GM20000 (cell line): ENCODE results near the gene FBXO5.

Experiments used
- DNase-seq: peaks from one replicate; pipeline ENCODE4 v3.0.0; 2012; ENCODE audit warnings: low spot score
- TF ChIP-seq, protein P1 (sequence below): IDR thresholded peaks from 2 replicates; pipeline ENCODE4 v1.5.1; 2012; ENCODE audit warnings: mild to moderate bottlenecking, control low read depth; ENCODE audit errors: extremely low read depth, missing control alignments

The FBXO5 gene

DNA sequence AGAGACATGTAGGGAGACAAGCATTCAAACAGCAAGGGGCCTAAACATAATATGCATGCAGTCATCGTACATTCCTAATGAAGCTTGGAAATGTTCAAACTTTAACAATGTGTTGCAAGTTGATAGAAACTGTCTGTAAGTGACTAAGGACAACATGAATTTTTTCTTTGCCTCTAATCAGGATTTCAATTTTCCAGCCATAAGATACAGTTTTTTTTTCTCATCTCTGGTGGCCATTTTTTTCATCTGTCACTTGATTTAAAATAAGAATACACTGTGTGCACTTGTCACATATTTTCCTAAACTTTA, 41.8 kb upstream of the FBXO5 start:
- no peak for DNase-seq
- TF ChIP-seq, protein P1, sequence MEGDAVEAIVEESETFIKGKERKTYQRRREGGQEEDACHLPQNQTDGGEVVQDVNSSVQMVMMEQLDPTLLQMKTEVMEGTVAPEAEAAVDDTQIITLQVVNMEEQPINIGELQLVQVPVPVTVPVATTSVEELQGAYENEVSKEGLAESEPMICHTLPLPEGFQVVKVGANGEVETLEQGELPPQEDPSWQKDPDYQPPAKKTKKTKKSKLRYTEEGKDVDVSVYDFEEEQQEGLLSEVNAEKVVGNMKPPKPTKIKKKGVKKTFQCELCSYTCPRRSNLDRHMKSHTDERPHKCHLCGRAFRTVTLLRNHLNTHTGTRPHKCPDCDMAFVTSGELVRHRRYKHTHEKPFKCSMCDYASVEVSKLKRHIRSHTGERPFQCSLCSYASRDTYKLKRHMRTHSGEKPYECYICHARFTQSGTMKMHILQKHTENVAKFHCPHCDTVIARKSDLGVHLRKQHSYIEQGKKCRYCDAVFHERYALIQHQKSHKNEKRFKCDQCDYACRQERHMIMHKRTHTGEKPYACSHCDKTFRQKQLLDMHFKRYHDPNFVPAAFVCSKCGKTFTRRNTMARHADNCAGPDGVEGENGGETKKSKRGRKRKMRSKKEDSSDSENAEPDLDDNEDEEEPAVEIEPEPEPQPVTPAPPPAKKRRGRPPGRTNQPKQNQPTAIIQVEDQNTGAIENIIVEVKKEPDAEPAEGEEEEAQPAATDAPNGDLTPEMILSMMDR, result no peak

DNA sequence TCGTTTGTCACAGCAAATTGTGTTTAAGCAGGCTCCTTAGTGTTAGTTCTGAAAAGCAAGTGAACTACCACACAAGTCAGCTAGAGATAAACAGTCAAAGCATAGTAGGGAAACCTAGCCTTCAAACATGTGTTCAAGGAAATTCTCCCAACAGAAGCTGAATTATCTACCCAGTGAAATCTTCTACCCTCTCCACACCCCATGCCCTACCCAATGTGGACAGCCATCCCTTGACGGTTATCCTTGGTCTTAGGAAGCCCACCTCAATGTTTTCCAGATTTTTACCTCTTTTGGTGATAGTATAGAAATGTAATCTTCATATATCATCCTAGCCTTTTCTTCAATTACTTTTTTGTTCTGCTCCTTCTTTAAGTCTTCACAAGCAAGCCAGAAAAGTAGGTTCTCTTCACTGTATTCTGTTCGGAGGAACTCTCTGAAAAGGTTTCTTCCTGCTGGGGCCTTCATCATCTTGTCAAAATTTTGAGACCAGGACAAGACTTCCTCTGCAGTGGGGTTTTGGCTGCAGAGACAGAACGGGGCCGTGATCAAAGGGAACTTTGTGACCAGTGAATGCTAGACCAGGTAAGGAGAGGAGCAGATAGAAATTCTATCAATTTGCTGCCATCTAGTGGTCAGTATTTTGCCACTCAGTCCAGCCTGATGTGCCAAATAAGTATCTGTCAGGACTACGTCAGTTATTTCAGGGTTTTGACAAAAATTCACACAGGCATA, 41.3 kb upstream of the FBXO5 start:
- peak; percentile 59 for DNase-seq
- TF ChIP-seq, protein P1, result peak; percentile 76

DNA sequence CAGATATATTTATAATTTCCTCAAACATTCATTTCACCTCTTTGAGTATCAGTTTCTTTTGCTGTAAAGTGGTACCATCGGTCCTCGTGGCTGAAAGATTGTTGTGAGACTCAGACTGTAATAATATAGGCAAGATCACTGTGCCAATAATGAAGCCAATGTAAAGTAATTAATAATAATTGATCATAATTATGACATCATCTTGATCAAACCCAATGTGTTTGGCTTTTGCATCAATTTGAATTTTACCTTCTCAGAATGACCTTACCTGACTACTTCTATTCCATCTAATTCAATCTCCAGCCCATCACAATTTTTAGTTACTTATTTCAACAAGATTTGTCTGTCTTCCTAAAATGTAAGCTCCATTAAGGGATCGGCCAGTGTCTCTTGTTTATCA, 35.5 kb upstream of the FBXO5 start:
- TF ChIP-seq, protein P1, result no peak

DNA sequence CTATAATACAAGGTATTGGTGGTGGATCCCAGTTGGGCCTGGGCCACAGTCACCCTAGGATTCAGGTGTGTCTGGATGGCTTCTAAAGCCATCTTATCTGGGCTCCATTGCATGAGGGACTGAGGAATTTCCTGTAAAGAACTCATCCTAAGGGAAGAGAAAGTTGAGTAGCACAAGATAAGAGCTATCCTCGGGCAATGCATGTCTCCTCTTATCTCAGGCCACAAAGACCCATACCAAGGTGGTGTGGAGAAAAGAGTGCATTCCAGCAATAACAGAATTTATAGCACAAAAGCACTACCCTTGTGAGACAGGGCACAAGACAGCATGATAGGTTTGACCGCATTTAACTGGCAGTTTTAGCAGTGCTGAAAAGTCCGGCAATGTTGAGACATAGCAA, 34.0 kb upstream of the FBXO5 start:
- TF ChIP-seq, protein P1, result no peak

More for the DNA sequence above, 35.5 kb upstream of the FBXO5 start:
- no peak for DNase-seq

DNA sequence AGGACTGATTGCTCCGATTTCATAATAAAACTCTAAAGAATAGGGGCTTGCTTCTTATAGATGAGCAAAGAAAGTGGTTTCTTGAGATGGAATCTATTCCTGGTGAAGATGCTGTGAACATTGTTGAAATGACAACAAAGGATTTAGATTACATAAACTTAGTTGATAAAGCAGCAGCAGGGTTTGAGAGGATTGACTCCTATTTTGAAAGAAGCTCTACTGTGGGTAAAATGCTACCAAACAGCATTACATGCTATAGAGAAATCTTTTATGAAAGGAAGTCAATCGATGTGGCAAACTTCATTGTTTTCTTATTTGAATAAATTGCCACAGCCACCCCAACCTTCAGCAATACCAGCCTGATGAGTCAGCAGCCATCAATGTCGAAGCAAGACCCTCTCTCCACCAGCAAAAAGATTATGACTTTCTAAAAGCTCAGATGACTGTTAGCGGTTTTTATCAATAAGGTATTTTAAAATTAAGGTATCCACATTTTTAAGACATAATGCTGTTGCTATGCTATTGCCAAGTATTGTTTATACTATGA, 32.3 kb upstream of the FBXO5 start:
- no peak for DNase-seq
- TF ChIP-seq, protein P1, result no peak

More for the DNA sequence above, 34.0 kb upstream of the FBXO5 start:
- no peak for DNase-seq

DNA sequence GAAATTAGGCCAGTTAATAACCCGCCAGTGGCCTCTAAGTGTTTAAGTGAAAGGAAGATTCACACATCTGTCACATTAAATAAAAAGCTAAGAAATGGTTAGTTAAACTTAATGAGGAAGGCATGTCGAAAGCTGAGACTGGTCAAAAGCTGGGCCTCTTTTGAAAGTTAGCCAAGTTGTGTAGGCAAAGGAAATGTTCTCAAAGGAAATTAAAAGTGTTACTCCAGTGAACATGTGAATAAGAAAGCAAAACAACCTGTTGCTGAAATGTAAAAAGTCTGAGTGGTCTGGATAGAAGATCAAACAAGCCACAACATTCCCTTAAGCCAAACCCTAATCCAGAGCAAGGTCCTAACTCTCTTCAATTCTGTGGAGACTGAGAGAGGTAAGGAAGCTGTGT, 30.6 kb upstream of the FBXO5 start:
- no peak for DNase-seq
- TF ChIP-seq, protein P1, result no peak

DNA sequence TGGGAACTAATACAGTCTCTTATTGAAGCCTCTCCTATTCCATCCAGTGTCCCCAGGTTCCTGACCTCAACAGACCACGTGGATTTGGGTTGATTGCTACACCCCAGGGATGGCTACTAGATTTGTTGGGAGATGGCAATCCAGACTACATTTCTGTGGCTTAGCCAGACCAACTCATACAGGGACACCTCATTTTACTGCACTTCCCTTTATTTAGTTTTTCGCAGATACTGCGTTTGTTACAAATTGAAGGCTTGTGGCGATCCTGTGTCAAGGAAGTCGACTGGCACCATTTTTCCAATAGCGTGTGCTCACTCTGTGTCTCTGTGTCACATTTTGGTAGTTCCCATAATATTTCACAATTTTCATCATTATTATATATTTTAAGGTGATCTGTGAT, 30.0 kb upstream of the FBXO5 start:
- no peak for DNase-seq
- TF ChIP-seq, protein P1, result no peak
